ENCODE measurements around the gene PCGF1.
A peak's percentile ranks its signal among the peaks of the same experiment; 100 is the strongest.

PCGF1 gene

GRCh38 chr2:74482801-74483674, 24.5 kb downstream of the PCGF1 start, which contains the start of the genes CCDC142 and TTC31:
Gene CCDC142, minus strand, starts transcription at chr2:74482998. Its CDS starts 161 bp downstream, at chr2:74482837.
Gene TTC31, plus strand, starts transcription at chr2:74483081. Its CDS starts 15 bp downstream, at chr2:74483096.
- DNase-seq (ENCODE audit: low spot score): peak; percentile 93
- peak; percentile 95 for TF ChIP-seq CTCF (IDR thresholded peaks at IDR 0.05; ENCODE audit: extremely low read depth, insufficient read depth, missing control alignments)
- in situ Hi-C loops (cut with MboI; ENCODE audit: low pct_unique_long_range_greater_than_20kb, low sequenced_read_pairs, unreplicated experiment): loop anchor here (25.0 kb wide), 1 partner anchor 104 kb away; no protein-coding TSS in a partner anchor

- no peak for TF ChIP-seq CTCF (IDR thresholded peaks at IDR 0.05; ENCODE audit: extremely low read depth, insufficient read depth, missing control alignments)
- peak; percentile 65 for DNase-seq (ENCODE audit: low spot score)
- in situ Hi-C loops (cut with MboI; ENCODE audit: low pct_unique_long_range_greater_than_20kb, low sequenced_read_pairs, unreplicated experiment): loop anchor here (25.0 kb wide), 1 partner anchor 105 kb away; no protein-coding TSS in a partner anchor
Observed at GRCh38 chr2:74481961-74482800, 25.3 kb downstream of the PCGF1 start.

GRCh38 chr2:74481431-74481830, 26.1 kb downstream of the PCGF1 start:
- in situ Hi-C loops (cut with MboI; ENCODE audit: low pct_unique_long_range_greater_than_20kb, low sequenced_read_pairs, unreplicated experiment): loop anchor here (25.0 kb wide), 1 partner anchor 106 kb away; no protein-coding TSS in a partner anchor
- DNase-seq (ENCODE audit: low spot score): no peak
- no peak for TF ChIP-seq CTCF (IDR thresholded peaks at IDR 0.05; ENCODE audit: extremely low read depth, insufficient read depth, missing control alignments)

GRCh38 chr2:74474899-74475298, 32.6 kb downstream of the PCGF1 start:
- TF ChIP-seq CTCF (IDR thresholded peaks at IDR 0.05; ENCODE audit: extremely low read depth, insufficient read depth, missing control alignments): peak; percentile 46
- DNase-seq (ENCODE audit: low spot score): no peak
- in situ Hi-C loops (cut with MboI; ENCODE audit: low pct_unique_long_range_greater_than_20kb, low sequenced_read_pairs, unreplicated experiment): loop anchor here (25.0 kb wide), 1 partner anchor 112 kb away; no protein-coding TSS in a partner anchor

GRCh38 chr2:74474481-74474880, 33.0 kb downstream of the PCGF1 start:
- TF ChIP-seq CTCF (IDR thresholded peaks at IDR 0.05; ENCODE audit: extremely low read depth, insufficient read depth, missing control alignments): no peak
- no peak for DNase-seq (ENCODE audit: low spot score)
- in situ Hi-C loops (cut with MboI; ENCODE audit: low pct_unique_long_range_greater_than_20kb, low sequenced_read_pairs, unreplicated experiment): no loop called here

GRCh38 chr2:74472945-74473258, 34.6 kb downstream of the PCGF1 start:
- no peak for TF ChIP-seq CTCF (IDR thresholded peaks at IDR 0.05; ENCODE audit: extremely low read depth, insufficient read depth, missing control alignments)
- in situ Hi-C loops (cut with MboI; ENCODE audit: low pct_unique_long_range_greater_than_20kb, low sequenced_read_pairs, unreplicated experiment): no loop called here
- DNase-seq (ENCODE audit: low spot score): peak; percentile 14
